Endothelial cell (in vitro differentiated cells): ENCODE measurements around the gene CHURC1. TPM values are rescaled to one million over a fixed set of nuclear protein-coding genes. Genes with fewer than 3 reads are reported as not detected.

Experiments used
- DNase-seq: peaks from one replicate; pipeline ENCODE4 v3.0.0; 2021; ENCODE audit warnings: low spot score
- H3K27ac Mint-ChIP-seq: one replicate; pipeline ENCODE4 v1.8.0; 2021; ENCODE audit warnings: mixed read lengths, inconsistent platforms; ENCODE audit not compliant: unreplicated experiment
- H3K27me3 Mint-ChIP-seq: one replicate; pipeline ENCODE4 v1.8.0; 2021; ENCODE audit warnings: mild to moderate bottlenecking, moderate library complexity, mixed read lengths, inconsistent platforms; ENCODE audit not compliant: unreplicated experiment
- H3K36me3 Mint-ChIP-seq: one replicate; pipeline ENCODE4 v1.8.0; 2021; ENCODE audit warnings: mild to moderate bottlenecking, low read depth, mixed read lengths, inconsistent platforms; ENCODE audit not compliant: unreplicated experiment
- H3K4me1 Mint-ChIP-seq: one replicate; pipeline ENCODE4 v1.8.0; 2021; ENCODE audit warnings: mild to moderate bottlenecking, mixed read lengths, inconsistent platforms; ENCODE audit not compliant: unreplicated experiment
- H3K4me3 Mint-ChIP-seq: one replicate; pipeline ENCODE4 v1.8.0; 2021; ENCODE audit warnings: mild to moderate bottlenecking, mixed read lengths, inconsistent platforms; ENCODE audit not compliant: unreplicated experiment
- H3K9me3 Mint-ChIP-seq: one replicate; pipeline ENCODE4 v1.8.0; 2021; ENCODE audit warnings: mixed read lengths, inconsistent platforms; ENCODE audit not compliant: unreplicated experiment
- CTCF ChIP-seq: fragments of 200-600 bp; sonication (generic); IDR thresholded peaks from one replicate; pipeline ENCODE4 v1.5.0; 2021; ENCODE audit warnings: antibody characterized with exemption; ENCODE audit not compliant: unreplicated experiment
- total RNA-seq: library from RNA; stranded (reverse); fragmentation: NEBNext Ultra II Directional; extraction: Animal tissue kit (Norgen Biotek cat#: 25700); gene quantifications from one replicate; pipeline ENCODE4 v1.2.1, GENCODE V29; 2021; ENCODE audit not compliant: unreplicated experiment

CHURC1 gene
- total RNA-seq, 1 donor from 2014 or later = 36.2 TPM

GRCh38 chr14:64953661-64954060, 39.4 kb downstream of the CHURC1 start:
- DNase-seq = no peak
- Mint-ChIP-seq H3K36me3 (peaks cover 6% of the 10 kb centered on the region), H3K4me1 (no peaks in the 10 kb centered on the region), H3K9me3 (no peaks in the 10 kb centered on the region), H3K4me3 (no peak overlapping the region), H3K27ac (no peak overlapping the region), H3K27me3 (peaks cover 15% of the 10 kb centered on the region)
- no peak for TF ChIP-seq CTCF

- no peak for TF ChIP-seq CTCF
Measured at GRCh38 chr14:64954491-64955240, 40.4 kb downstream of the CHURC1 start.

GRCh38 chr14:64955297-64955696, 41.0 kb downstream of the CHURC1 start:
- Mint-ChIP-seq H3K9me3 (no peaks in the 10 kb centered on the region), H3K4me3 (no peak overlapping the region), H3K4me1 (peaks cover 4% of the 10 kb centered on the region), H3K27me3 (peaks cover 15% of the 10 kb centered on the region), H3K27ac (no peak overlapping the region), H3K36me3 (peaks cover 4% of the 10 kb centered on the region)
- no peak for DNase-seq
- TF ChIP-seq CTCF = no peak

More at GRCh38 chr14:64954491-64955240, 40.4 kb downstream of the CHURC1 start:
- no peaks in the 10 kb centered on the region for H3K9me3 Mint-ChIP-seq
- no peak overlapping the region for H3K4me3 Mint-ChIP-seq
- DNase-seq = no peak
- H3K27me3 Mint-ChIP-seq = peaks cover 15% of the 10 kb centered on the region
- no peak overlapping the region for H3K27ac Mint-ChIP-seq
- H3K4me1 Mint-ChIP-seq = no peaks in the 10 kb centered on the region
- peaks cover 6% of the 10 kb centered on the region for H3K36me3 Mint-ChIP-seq

GRCh38 chr14:64956697-64957406, 42.6 kb downstream of the CHURC1 start:
- no peak for TF ChIP-seq CTCF
- no peaks in the 10 kb centered on the region for H3K9me3 Mint-ChIP-seq
- no peak overlapping the region for H3K27ac Mint-ChIP-seq
- peaks cover 15% of the 10 kb centered on the region for H3K27me3 Mint-ChIP-seq
- peaks cover 11% of the 10 kb centered on the region for H3K4me1 Mint-ChIP-seq
- H3K36me3 Mint-ChIP-seq = no peaks in the 10 kb centered on the region
- no peak for DNase-seq
- no peak overlapping the region for H3K4me3 Mint-ChIP-seq

GRCh38 chr14:64958201-64958600, 43.9 kb downstream of the CHURC1 start:
- Mint-ChIP-seq H3K4me3 (no peak overlapping the region), H3K27me3 (peaks cover 13% of the 10 kb centered on the region), H3K27ac (no peak overlapping the region), H3K36me3 (no peaks in the 10 kb centered on the region), H3K9me3 (no peaks in the 10 kb centered on the region), H3K4me1 (peaks cover 16% of the 10 kb centered on the region)
- DNase-seq = no peak
- TF ChIP-seq CTCF = no peak
